ENCODE data around the gene RNPC3.
"Not testable (repeated sequence)": the region's sequence is repeated elsewhere in the genome, so short reads cannot be mapped to it uniquely, and the experiment has no call there.

RNPC3 gene

GRCh38 chr1:103560427-103560826, 34.9 kb downstream of the RNPC3 start:
- Histone ChIP-seq H3K4me3 (ENCODE audit: low read depth, low read length) (no peak overlapping the region), H3K79me2 (ENCODE audit: control insufficient read depth, insufficient read depth, low read length, unreplicated experiment) (no peaks in the 10 kb centered on the region), H3K36me3 (ENCODE audit: insufficient read depth, low read length) (no peaks in the 10 kb centered on the region), H3K27ac (ENCODE audit: low read depth, low read length) (no peak overlapping the region), H3K4me1 (ENCODE audit: control insufficient read depth, insufficient read depth, low read length, unreplicated experiment) (peaks cover 5% of the 10 kb centered on the region), H3K27me3 (ENCODE audit: insufficient read depth, low read length) (no peaks in the 10 kb centered on the region), H2AFZ (ENCODE audit: low read length, unreplicated experiment) (no peak overlapping the region)

GRCh38 chr1:103561124-103561523, 35.6 kb downstream of the RNPC3 start:
- H3K36me3 ChIP-seq (ENCODE audit: insufficient read depth, low read length); H3K4me1 ChIP-seq (ENCODE audit: control insufficient read depth, insufficient read depth, low read length, unreplicated experiment); H3K79me2 ChIP-seq (ENCODE audit: control insufficient read depth, insufficient read depth, low read length, unreplicated experiment); H3K27ac ChIP-seq (ENCODE audit: low read depth, low read length); H3K4me3 ChIP-seq (ENCODE audit: low read depth, low read length); H2AFZ ChIP-seq (ENCODE audit: low read length, unreplicated experiment); H3K27me3 ChIP-seq (ENCODE audit: insufficient read depth, low read length): not testable (repeated sequence)

DNA sequence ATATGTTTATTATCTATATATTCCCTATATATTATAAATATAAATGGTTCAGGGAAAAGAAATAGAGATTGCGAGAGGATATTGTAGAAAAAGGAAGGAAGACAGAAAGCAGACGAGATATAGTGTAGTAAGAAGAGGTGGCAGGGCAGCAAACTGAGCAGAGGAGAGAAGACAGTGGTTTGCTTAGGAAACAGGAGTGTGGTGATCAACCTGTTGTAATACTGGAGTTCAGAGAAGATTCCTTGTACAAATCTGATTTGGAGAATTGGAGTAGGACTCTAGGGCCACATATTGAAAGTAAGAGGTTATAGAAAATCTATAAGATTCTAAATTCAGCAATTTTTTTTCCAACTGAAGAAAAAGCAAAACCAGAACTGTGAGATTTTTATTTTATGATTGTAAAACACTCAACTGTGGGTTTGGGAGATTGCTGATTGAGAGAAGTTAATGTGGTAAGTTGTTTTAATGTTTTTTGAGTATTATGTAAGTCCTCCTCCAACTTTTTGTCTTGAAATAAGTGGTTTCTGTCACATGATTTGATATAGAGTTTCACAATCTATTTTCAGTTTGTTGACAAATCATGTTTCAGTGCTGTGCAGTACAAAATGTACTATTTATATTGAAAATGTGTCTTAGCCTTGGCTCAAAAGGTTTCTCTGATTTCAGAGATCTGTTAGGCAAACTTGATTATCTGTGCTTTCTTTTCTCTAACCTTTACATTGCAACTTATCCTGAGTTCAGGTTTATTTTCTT, 36.3 kb downstream of the RNPC3 start:
- Histone ChIP-seq H3K27ac (ENCODE audit: low read depth, low read length) (peak overlapping the region; percentile 50), H3K4me3 (ENCODE audit: low read depth, low read length) (peak overlapping the region; percentile 23; the same call in 1 of the 2 replicates), H3K27me3 (ENCODE audit: insufficient read depth, low read length) (no peaks in the 10 kb centered on the region), H3K4me1 (ENCODE audit: control insufficient read depth, insufficient read depth, low read length, unreplicated experiment) (peaks cover 5% of the 10 kb centered on the region), H3K79me2 (ENCODE audit: control insufficient read depth, insufficient read depth, low read length, unreplicated experiment) (no peaks in the 10 kb centered on the region), H2AFZ (ENCODE audit: low read length, unreplicated experiment) (peak overlapping the region; percentile 44), H3K36me3 (ENCODE audit: insufficient read depth, low read length) (no peaks in the 10 kb centered on the region)

GRCh38 chr1:103563056-103563455, 37.6 kb downstream of the RNPC3 start:
- Histone ChIP-seq H3K27ac (ENCODE audit: low read depth, low read length) (no peak overlapping the region), H3K27me3 (ENCODE audit: insufficient read depth, low read length) (no peaks in the 10 kb centered on the region), H3K79me2 (ENCODE audit: control insufficient read depth, insufficient read depth, low read length, unreplicated experiment) (no peaks in the 10 kb centered on the region), H3K4me3 (ENCODE audit: low read depth, low read length) (no peak overlapping the region), H2AFZ (ENCODE audit: low read length, unreplicated experiment) (no peak overlapping the region), H3K36me3 (ENCODE audit: insufficient read depth, low read length) (no peaks in the 10 kb centered on the region), H3K4me1 (ENCODE audit: control insufficient read depth, insufficient read depth, low read length, unreplicated experiment) (peaks cover 5% of the 10 kb centered on the region)

DNA sequence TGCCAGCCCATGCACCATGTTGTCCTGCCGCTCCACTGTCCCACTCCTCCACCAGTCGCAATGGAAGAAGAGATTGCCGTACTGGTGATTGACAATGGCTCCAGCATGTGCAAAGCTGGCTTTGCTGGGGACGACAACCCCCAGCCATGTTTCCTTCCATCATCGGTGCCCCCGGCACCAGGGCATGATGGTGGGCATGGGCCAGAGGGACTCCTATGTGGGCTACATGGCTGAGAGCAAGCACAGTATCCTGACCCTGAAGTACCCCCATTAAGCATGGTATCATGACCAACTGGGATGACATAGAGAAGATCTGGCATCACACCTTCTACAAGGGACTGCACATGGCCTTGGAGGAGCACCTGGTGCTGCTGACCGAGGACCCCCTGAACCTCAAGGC, 44.0 kb downstream of the RNPC3 start:
- H2AFZ ChIP-seq (ENCODE audit: low read length, unreplicated experiment), result no peak overlapping the region
- no peaks in the 10 kb centered on the region for H3K4me1 ChIP-seq (ENCODE audit: control insufficient read depth, insufficient read depth, low read length, unreplicated experiment)
- no peaks in the 10 kb centered on the region for H3K36me3 ChIP-seq (ENCODE audit: insufficient read depth, low read length)
- no peaks in the 10 kb centered on the region for H3K27me3 ChIP-seq (ENCODE audit: insufficient read depth, low read length)
- H3K27ac ChIP-seq (ENCODE audit: low read depth, low read length), result no peak overlapping the region
- no peaks in the 10 kb centered on the region for H3K79me2 ChIP-seq (ENCODE audit: control insufficient read depth, insufficient read depth, low read length, unreplicated experiment)
- H3K4me3 ChIP-seq (ENCODE audit: low read depth, low read length), result no peak overlapping the region

GRCh38 chr1:103571289-103571688, 45.8 kb downstream of the RNPC3 start, which contains the start of gene AMY2B:
AMY2B (plus strand) TSS chr1:103571589; CDS start chr1:103571603, 14 bp downstream.
- not testable (repeated sequence) for H3K4me3 ChIP-seq (ENCODE audit: low read depth, low read length); H3K36me3 ChIP-seq (ENCODE audit: insufficient read depth, low read length); H3K4me1 ChIP-seq (ENCODE audit: control insufficient read depth, insufficient read depth, low read length, unreplicated experiment); H3K27me3 ChIP-seq (ENCODE audit: insufficient read depth, low read length); H2AFZ ChIP-seq (ENCODE audit: low read length, unreplicated experiment); H3K27ac ChIP-seq (ENCODE audit: low read depth, low read length); H3K79me2 ChIP-seq (ENCODE audit: control insufficient read depth, insufficient read depth, low read length, unreplicated experiment)

DNA sequence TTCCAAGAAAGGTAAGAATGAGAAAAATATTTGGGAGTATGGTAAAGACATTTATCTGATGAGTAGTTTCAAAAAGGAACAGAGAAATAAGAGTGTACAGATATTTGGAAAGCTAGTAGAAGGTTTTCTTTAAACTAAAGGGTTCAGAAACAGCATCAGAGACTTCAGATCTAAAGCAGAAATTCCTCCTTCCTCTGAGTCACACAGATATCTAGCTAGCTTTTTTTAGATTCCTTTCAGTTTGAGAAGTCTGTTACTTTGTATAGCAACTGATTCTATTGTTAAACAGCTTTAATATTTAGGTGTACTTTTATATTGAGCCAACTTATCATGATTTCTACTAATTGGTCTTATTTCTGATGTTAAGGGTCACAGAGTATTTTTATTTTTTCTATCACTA, 50.6 kb downstream of the RNPC3 start:
- H3K4me1 ChIP-seq (ENCODE audit: control insufficient read depth, insufficient read depth, low read length, unreplicated experiment), result no peaks in the 10 kb centered on the region
- H2AFZ ChIP-seq (ENCODE audit: low read length, unreplicated experiment), result no peak overlapping the region
- no peaks in the 10 kb centered on the region for H3K79me2 ChIP-seq (ENCODE audit: control insufficient read depth, insufficient read depth, low read length, unreplicated experiment)
- no peak overlapping the region for H3K27ac ChIP-seq (ENCODE audit: low read depth, low read length)
- no peak overlapping the region for H3K4me3 ChIP-seq (ENCODE audit: low read depth, low read length)
- H3K27me3 ChIP-seq (ENCODE audit: insufficient read depth, low read length), result no peaks in the 10 kb centered on the region
- H3K36me3 ChIP-seq (ENCODE audit: insufficient read depth, low read length), result no peaks in the 10 kb centered on the region

GRCh38 chr1:103576784-103577183, 51.3 kb downstream of the RNPC3 start:
- H3K36me3 ChIP-seq (ENCODE audit: insufficient read depth, low read length); H2AFZ ChIP-seq (ENCODE audit: low read length, unreplicated experiment): not testable (repeated sequence)

DNA sequence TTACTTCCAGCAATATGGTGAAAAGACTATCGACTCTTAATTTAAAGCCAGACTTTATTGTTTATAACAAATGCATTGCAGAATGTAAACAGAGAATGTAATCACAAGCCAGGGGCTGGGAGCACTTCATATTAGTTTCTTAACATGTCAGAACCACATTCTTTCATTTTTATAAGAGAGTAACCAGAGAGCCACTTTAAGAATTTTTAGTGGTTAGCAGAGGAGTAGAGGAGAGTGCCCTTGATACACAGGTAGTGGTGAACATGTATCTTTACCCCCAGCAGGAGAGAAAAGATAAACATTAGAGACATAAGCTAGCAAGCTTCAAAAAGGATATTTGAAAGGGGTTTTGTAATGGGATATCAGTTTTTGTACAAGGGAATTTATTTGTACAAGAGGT, 57.0 kb downstream of the RNPC3 start:
- Histone ChIP-seq H2AFZ (ENCODE audit: low read length, unreplicated experiment) (no peak overlapping the region), H3K27me3 (ENCODE audit: insufficient read depth, low read length) (0 out of 2 replicates have a peak, but pooled peaks cover 1% of the 10 kb centered on the region), H3K79me2 (ENCODE audit: control insufficient read depth, insufficient read depth, low read length, unreplicated experiment) (no peaks in the 10 kb centered on the region), H3K4me1 (ENCODE audit: control insufficient read depth, insufficient read depth, low read length, unreplicated experiment) (no peaks in the 10 kb centered on the region), H3K27ac (ENCODE audit: low read depth, low read length) (no peak overlapping the region), H3K36me3 (ENCODE audit: insufficient read depth, low read length) (no peaks in the 10 kb centered on the region), H3K4me3 (ENCODE audit: low read depth, low read length) (no peak overlapping the region)

More at GRCh38 chr1:103576784-103577183, 51.3 kb downstream of the RNPC3 start:
- not testable (repeated sequence) for H3K4me3 ChIP-seq (ENCODE audit: low read depth, low read length); H3K27me3 ChIP-seq (ENCODE audit: insufficient read depth, low read length); H3K79me2 ChIP-seq (ENCODE audit: control insufficient read depth, insufficient read depth, low read length, unreplicated experiment); H3K4me1 ChIP-seq (ENCODE audit: control insufficient read depth, insufficient read depth, low read length, unreplicated experiment); H3K27ac ChIP-seq (ENCODE audit: low read depth, low read length)

DNA sequence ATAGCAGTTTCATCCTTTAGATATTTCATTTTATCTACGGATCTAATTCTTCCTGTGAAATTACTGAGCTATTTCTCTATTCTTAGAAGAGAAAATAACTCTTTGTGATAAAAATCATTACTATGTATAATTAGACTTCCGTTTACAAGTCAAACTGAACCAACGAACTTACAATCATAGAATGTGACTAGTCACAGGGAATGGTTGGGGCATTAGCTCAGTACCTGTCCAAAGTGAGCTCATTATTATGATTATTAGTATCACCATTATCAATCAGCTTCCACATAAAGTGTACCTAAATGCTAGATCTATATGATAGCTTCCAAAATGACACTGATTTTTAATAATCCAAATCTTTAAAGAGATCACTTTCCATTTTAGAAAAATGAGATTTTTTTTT, 58.4 kb downstream of the RNPC3 start:
- H3K4me3 ChIP-seq (ENCODE audit: low read depth, low read length), result no peak overlapping the region

GRCh38 chr1:103584537-103584936, 59.0 kb downstream of the RNPC3 start:
- no peak overlapping the region for H3K4me3 ChIP-seq (ENCODE audit: low read depth, low read length)
- 0 out of 2 replicates have a peak, but pooled peaks cover 3% of the 10 kb centered on the region for H3K27me3 ChIP-seq (ENCODE audit: insufficient read depth, low read length)
- no peaks in the 10 kb centered on the region for H3K79me2 ChIP-seq (ENCODE audit: control insufficient read depth, insufficient read depth, low read length, unreplicated experiment)
- no peak overlapping the region for H2AFZ ChIP-seq (ENCODE audit: low read length, unreplicated experiment)
- H3K4me1 ChIP-seq (ENCODE audit: control insufficient read depth, insufficient read depth, low read length, unreplicated experiment), result no peaks in the 10 kb centered on the region
- no peak overlapping the region for H3K27ac ChIP-seq (ENCODE audit: low read depth, low read length)
- no peaks in the 10 kb centered on the region for H3K36me3 ChIP-seq (ENCODE audit: insufficient read depth, low read length)

More for the DNA sequence above, 58.4 kb downstream of the RNPC3 start:
- Histone ChIP-seq H3K36me3 (ENCODE audit: insufficient read depth, low read length) (no peaks in the 10 kb centered on the region), H3K27me3 (ENCODE audit: insufficient read depth, low read length) (0 out of 2 replicates have a peak, but pooled peaks cover 3% of the 10 kb centered on the region), H3K4me1 (ENCODE audit: control insufficient read depth, insufficient read depth, low read length, unreplicated experiment) (no peaks in the 10 kb centered on the region), H3K79me2 (ENCODE audit: control insufficient read depth, insufficient read depth, low read length, unreplicated experiment) (no peaks in the 10 kb centered on the region), H2AFZ (ENCODE audit: low read length, unreplicated experiment) (no peak overlapping the region), H3K27ac (ENCODE audit: low read depth, low read length) (no peak overlapping the region)

Data from ACC112 (cell line).